OCI-LY7 (cell line): Measurements from ENCODE around the gene STAM2.

Experiments
- CTCF ChIP-seq: fragments of 200-600 bp; sonication (generic); conservative IDR thresholded peaks from 2 replicates; pipeline ENCODE4 v1.5.1; 2014; ENCODE audit warnings: mild to moderate bottlenecking, antibody characterized with exemption, low read length, moderate library complexity, mixed read lengths
- EZH2phosphoT487 ChIP-seq: fragments of 200-600 bp; sonication (generic); IDR thresholded peaks from 2 replicates; pipeline ENCODE4 v1.6.1; 2018; ENCODE audit warnings: low read depth, borderline replicate concordance, mild to moderate bottlenecking, mixed run types, antibody characterized with exemption, low read length, moderate library complexity, mixed read lengths

- TF ChIP-seq CTCF (no peak), EZH2phosphoT487 (no peak)
These were observed 9.8 kb downstream of the STAM2 start for GRCh38 chr2:152165780-152166179.
